LNCaP clone FGC (cell line): ENCODE measurements around the gene ABLIM1.

Experiments
- DNase-seq: peaks from one replicate; pipeline ENCODE4 v3.0.0-alpha.2; 2011; ENCODE audit warnings: low read depth
- H3K4me3 ChIP-seq: 2 replicates; pipeline ENCODE4 v1.5.1; 2011; ENCODE audit warnings: mild to moderate bottlenecking, low read depth, low read length, control low read depth
- TF ChIP-seq, protein P1 (sequence below): IDR thresholded peaks from 2 replicates; pipeline ENCODE4 v1.5.1; 2012; ENCODE audit warnings: mild to moderate bottlenecking; ENCODE audit not compliant: control insufficient read depth, insufficient read depth; ENCODE audit errors: extremely low read depth

ABLIM1 gene

DNA sequence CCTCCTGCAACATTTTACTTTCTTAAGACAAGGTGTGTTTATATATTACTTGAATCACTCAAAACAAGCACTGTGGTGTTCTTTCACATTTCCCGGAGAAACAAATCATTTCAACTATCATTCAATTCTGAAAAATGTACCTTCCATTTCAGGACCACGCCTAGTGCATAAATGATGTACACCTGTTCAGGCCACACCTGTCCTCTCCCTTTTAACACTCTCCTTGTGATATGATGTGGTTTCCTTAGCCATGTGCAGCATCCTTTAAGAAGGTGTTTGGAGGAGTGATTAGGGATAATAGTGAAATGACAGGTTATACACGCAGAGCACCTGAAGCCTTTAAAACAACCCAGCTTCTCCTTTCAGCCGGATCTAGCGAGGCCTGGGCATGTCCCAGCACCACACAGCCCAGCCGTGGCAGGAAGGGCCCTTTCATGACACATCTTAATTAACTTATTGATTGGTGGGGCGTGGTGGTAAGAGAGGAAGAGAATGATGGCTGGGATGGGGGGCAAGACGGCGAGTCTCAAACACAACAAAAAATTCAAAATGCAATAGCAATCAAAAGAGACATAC is 26.9 kb downstream of the ABLIM1 start:
- TF ChIP-seq, protein P1, sequence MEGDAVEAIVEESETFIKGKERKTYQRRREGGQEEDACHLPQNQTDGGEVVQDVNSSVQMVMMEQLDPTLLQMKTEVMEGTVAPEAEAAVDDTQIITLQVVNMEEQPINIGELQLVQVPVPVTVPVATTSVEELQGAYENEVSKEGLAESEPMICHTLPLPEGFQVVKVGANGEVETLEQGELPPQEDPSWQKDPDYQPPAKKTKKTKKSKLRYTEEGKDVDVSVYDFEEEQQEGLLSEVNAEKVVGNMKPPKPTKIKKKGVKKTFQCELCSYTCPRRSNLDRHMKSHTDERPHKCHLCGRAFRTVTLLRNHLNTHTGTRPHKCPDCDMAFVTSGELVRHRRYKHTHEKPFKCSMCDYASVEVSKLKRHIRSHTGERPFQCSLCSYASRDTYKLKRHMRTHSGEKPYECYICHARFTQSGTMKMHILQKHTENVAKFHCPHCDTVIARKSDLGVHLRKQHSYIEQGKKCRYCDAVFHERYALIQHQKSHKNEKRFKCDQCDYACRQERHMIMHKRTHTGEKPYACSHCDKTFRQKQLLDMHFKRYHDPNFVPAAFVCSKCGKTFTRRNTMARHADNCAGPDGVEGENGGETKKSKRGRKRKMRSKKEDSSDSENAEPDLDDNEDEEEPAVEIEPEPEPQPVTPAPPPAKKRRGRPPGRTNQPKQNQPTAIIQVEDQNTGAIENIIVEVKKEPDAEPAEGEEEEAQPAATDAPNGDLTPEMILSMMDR, result no peak
- no peak overlapping the region for H3K4me3 ChIP-seq
- no peak for DNase-seq

DNA sequence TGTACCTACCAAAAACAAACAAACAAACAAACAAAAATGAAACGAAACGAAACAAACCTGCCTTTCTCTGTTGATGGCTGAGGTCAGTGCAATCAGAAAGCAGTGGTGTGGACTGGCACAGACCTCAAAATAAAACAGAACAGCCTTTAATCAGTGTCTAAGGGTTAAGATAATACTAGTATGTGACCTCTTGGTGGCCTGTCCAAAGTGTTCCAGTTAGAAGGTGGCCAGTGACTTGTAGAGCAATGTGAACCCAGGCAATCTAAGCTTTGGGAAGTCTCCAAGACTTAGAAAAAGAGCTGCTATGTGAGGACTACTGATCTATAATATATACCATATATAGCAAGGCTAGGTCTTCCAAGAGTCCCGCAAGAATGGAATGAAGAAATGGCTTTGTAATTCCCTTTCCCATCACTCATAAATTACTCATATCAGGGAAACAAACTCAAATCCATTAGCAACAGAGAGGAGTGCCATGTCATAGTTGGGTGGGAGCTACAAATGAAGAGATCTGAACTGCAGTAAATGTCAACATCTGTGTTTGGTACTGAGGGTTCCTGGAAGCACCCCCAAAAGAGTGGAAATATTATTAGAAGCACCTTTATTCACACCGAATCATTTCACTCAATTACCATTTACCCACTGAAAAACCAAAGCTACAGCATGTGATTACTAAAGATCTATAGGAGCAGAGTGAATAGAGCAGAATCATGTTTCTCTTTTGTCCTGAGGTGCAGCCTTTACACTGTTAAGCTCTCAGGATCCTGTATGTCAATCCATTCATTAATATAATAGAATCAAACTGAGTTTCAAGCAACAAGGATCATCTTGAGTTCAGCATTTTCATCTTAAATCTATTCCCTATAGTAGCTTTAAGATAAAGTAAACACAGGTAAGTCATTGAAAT is 28.0 kb downstream of the ABLIM1 start:
- no peak overlapping the region for H3K4me3 ChIP-seq
- TF ChIP-seq, protein P1, result no peak
- DNase-seq, result no peak

DNA sequence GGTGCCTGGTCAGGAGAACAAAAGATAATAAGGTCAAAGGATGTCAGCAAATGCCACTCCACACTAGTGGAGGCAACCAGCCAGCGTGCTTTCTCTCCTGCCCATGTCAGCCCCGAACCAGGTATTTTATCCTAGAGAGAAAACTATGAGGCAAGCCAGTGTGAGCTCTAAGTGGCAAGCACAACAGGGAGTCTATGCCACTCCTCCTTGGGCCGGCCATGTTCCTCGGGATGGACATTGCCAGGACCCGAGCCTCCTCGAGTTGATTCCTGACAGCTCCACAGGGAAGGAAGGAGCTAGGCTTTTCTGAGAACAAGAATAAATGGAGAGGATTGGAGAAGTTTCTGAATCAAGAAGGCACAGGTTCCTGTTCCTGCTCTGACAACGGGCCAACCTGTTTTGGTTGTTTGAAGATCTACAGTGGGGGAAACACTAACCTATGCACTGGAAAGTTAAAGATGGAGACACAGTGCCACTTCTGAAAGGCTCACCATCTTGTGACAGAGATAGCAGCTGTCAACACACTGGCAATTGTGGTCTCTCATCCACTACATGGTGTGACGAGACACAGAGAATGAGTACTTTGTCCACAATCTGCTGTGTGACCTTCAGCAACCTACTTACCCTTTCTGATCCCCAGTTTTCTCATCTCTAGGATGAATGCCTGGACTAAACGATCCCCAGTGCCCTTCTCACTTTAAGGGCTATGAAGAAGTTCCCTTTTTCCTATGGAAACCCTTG is 28.8 kb downstream of the ABLIM1 start:
- no peak overlapping the region for H3K4me3 ChIP-seq
- no peak for DNase-seq
- TF ChIP-seq, protein P1, result no peak

DNA sequence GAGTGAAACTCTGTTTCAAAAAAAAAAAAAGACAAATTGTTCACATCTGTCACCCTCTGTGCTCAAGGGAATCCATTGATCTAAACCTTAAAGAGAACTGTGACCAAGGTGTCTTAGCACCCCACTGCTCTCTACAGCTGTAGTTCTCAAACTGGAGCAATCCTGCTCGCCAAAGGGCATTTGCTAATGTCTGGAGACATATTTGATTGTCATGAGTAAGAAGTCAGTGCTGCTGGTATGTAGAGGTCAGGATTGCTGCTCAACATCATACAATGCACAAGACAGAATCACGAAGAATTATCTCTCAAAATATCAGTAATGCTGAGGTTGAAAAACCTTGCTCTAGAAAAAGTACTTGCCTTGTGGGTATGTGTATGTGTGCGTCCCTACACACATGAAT is 30.0 kb downstream of the ABLIM1 start:
- no peak for DNase-seq
- no peak overlapping the region for H3K4me3 ChIP-seq
- TF ChIP-seq, protein P1, result no peak

DNA sequence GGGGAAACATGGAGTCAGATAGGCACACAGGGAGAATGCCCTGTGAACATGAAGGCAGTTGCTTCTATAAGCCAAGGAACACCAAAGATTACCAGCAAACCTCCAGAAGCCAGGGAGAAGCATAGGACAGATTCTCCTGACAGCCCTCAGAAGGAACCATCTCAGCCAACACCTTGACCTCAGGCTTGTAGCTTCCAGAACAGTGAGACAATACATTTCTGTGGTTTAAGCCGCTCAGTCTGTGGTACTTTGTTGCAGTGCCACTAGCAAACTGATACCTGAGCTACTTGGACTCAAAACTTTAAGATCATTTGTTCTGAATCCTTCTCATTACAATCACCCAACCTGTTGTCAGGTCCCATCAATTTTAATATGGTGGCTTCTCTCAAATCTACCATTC is 31.2 kb downstream of the ABLIM1 start:
- no peak overlapping the region for H3K4me3 ChIP-seq
- TF ChIP-seq, protein P1, result no peak
- no peak for DNase-seq

DNA sequence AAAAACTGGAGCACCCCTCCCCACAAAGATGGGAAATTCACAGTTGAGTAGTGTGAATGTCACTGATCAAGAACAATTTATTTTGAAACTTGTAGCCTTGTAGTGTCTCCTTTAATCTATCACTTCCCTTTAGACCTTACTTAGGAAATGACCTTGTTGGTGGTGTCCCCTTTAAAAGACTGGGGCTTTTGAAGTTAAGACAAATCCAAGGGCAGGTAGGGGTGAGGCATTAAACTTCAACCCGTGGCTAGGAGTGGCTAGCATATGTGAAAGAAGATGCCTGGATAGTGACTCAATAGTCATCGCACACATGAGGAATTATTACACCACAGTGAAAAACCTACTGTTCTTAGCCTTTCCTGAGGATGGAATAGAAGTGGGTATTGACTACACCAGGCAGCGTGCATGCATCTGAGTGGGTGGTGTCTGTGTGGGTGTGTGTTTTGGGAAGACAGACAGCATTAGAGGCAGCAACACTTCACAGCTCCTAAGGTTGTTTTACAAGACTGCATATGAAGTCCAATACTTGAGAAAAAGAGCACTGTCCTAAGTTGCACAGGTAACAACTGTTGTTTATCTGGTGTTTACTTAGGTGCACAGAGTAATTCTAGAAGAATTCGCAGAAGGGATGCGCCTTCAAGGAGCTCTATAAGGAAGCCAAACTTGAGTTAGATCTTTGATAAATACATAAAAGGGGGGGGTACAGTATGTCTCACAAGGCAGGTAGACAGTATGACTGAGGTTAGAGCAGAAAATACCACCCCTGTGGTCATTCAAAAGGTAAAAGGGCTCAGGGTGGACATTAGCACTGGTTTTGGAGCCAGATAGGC is 32.9 kb downstream of the ABLIM1 start:
- H3K4me3 ChIP-seq, result no peak overlapping the region
- TF ChIP-seq, protein P1, result no peak
- DNase-seq, result no peak
